Small intestine (tissue), 7 donors: ENCODE results near the gene SOX6. TPM values are rescaled to one million over a fixed set of nuclear protein-coding genes. Genes with fewer than 3 reads are reported as not detected.

ENCODE experiments used
- DNase-seq, 2 donors: peaks; one replicate each; pipeline versions ENCODE4 v3.0.0 to v3.0.0-alpha.2; 2013
- FAIRE-seq: peaks from 2 replicates; lab custom pipeline; 2012; peaks lifted over from hg19 to GRCh38; lab: Jason Lieb, UNC
- H3K27ac ChIP-seq, 3 donors: one replicate each; pipeline ENCODE4 v1.5.1; 2013; ENCODE audit warnings: low read length in 2 of 3, mild to moderate bottlenecking in 2 of 3, control low read depth in 1 of 3, inconsistent platforms in 1 of 3, low read depth in 1 of 3, moderate library complexity in 1 of 3
- H3K27me3 ChIP-seq, 3 donors: one replicate each; pipeline ENCODE4 v1.6.1; 2013; ENCODE audit warnings: low read length in 3 of 3, inconsistent platforms in 1 of 3; ENCODE audit not compliant: control insufficient read depth in 3 of 3, insufficient read depth in 3 of 3
- H3K36me3 ChIP-seq, 3 donors: one replicate each; pipeline ENCODE4 v1.6.1; 2013; ENCODE audit warnings: low read length in 3 of 3, inconsistent platforms in 1 of 3, low read depth in 1 of 3, mild to moderate bottlenecking in 1 of 3, moderate library complexity in 1 of 3; ENCODE audit not compliant: control insufficient read depth in 3 of 3, insufficient read depth in 2 of 3
- H3K4me1 ChIP-seq, 3 donors: one replicate each; pipeline ENCODE4 v1.6.1; 2013; ENCODE audit warnings: low read length in 2 of 3, inconsistent platforms in 1 of 3, low read depth in 1 of 3, mild to moderate bottlenecking in 1 of 3, moderate library complexity in 1 of 3; ENCODE audit not compliant: control insufficient read depth in 3 of 3, insufficient read depth in 2 of 3
- H3K4me3 ChIP-seq, 3 donors: one replicate each; pipeline ENCODE4 v1.5.1; 2013; ENCODE audit warnings: low read length in 3 of 3, control low read depth in 1 of 3, inconsistent platforms in 1 of 3, low read depth in 1 of 3, mild to moderate bottlenecking in 1 of 3, moderate library complexity in 1 of 3
- H3K9me3 ChIP-seq, 2 donors: one replicate each; pipeline ENCODE4 v1.6.1; 2013; ENCODE audit warnings: low read depth in 1 of 2, low read length in 1 of 2; ENCODE audit not compliant: control insufficient read depth in 2 of 2, insufficient read depth in 1 of 2
- WGBS, 3 donors: extraction: QIAGEN DNeasy Blood & Tissue Kit; methylation state at CpG; one replicate each; pipeline ENCODE4 v1.1.7; 2013; 5-methylcytosine and 5-hydroxymethylcytosine counted together
- polyA plus RNA-seq, 4 donors: library from polyadenylated mRNA; stranded (reverse) in 3 of 4; unstranded in 1 of 4; fragments of 200-250 nt in 3 of 4; fragments of 120-200 nt in 1 of 4; gene quantifications; one replicate each; pipeline versions ENCODE4 v1.2.1 to v1.2.3, GENCODE V29; 2013
- donor health status: healthy with polysubstance abuse.
- donor health status: control.
- donor health status: control.
- donor health status: Bipolar disorder and iron deficiency.
- donor health status: healthy.

SOX6 gene
- polyA plus RNA-seq, 4 donors = 4.6 to 52.4 (median 7.7) TPM

DNA sequence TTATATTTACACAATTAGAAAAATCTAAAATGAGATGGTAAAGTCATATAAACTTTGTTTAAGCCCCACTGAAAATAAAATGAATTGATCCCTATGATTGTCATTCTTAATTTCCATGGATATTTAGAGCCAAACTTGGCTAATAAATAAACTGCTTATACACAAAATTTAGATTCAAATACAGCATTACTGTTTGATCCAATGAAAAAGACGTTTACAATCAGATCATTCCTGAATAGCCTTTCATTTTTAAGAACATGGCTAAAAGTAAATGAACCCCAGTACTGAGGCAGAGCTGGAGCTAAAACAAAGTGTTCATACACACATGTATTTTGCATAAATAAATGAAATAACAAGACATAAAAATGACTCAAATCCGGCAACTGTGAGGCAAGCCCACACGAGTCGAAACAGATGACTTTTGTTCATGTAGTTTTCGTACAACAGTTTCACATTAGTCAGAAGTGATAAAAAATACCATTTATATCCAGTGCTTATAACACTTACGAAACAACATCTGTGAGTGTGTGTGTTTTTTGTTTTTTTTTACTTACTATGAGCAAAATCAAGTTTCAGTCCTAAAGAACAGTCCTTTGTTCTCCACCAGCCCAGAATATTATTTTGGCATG, 386.5 kb downstream of the SOX6 start:
- peaks cover 2 to 6% (median 6%) of the 10 kb centered on the region in 3 donors for H3K4me1 ChIP-seq
- no peaks in the 10 kb centered on the region for H3K9me3 ChIP-seq
- no peaks in the 10 kb centered on the region for H3K27me3 ChIP-seq
- DNase-seq = no peak
- 56 to 66% (median 58%) methylated on average over 6 of the region's 6 CpGs for WGBS, 3 donors
- H3K36me3 ChIP-seq = peaks cover 0 to 15% (median 2%) of the 10 kb centered on the region in 3 donors
- H3K27ac ChIP-seq = no peak overlapping the region
- no peak for FAIRE-seq
- no peak overlapping the region for H3K4me3 ChIP-seq

GRCh38 chr11:15969281-15969680, 387.1 kb downstream of the SOX6 start:
- Histone ChIP-seq H3K4me3 (no peak overlapping the region), H3K9me3 (no peaks in the 10 kb centered on the region), H3K36me3 (peaks cover 0 to 15% (median 2%) of the 10 kb centered on the region in 3 donors), H3K27me3 (no peaks in the 10 kb centered on the region), H3K4me1 (peaks cover 2 to 6% (median 6%) of the 10 kb centered on the region in 3 donors), H3K27ac (peak overlapping the region in 1 of 3 donors; percentile 41)
- DNase-seq (peak; percentile 59 to 79), FAIRE-seq (peak; percentile 49)
- WGBS, 3 donors = 8 to 34% (median 23%) methylated on average over 4 of the region's 4 CpGs

DNA sequence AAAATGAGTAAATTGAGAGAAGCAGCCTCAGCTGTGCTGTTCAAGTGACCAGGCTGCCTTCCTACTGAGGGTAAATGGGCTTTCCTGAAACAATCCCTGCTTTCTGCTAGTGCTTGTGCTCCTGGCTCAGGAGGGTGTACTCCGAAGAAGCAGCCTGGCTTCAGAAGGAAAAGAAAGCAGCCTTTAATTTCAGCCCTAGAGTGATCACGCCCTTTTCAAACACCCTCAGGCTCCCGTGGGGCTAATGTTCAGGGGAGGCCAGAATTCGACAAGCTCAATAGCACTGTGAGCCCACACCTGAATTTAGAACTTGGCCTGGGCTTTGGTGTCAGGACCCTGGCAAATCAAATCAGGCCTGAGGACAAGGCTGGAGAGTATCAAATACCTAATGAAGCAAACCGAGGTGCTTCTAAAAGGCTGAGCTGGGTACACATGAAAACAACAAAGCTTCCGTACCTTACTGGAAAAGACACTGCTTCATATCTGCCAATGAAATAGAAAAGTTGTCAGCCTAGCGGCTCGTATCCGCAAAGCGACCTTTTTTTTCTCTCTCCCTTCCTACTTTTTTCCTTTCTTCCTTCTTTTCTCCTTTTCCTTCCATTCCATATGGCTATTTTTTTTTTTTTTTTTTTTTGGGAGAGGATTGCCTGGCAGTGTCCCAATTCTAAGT, 387.8 kb downstream of the SOX6 start:
- DNase-seq (peak; percentile 16 to 26), FAIRE-seq (no peak)
- peaks cover 0 to 15% (median 1%) of the 10 kb centered on the region in 3 donors for H3K36me3 ChIP-seq
- no peaks in the 10 kb centered on the region for H3K27me3 ChIP-seq
- peak overlapping the region in 1 of 3 donors; percentile 24 for H3K27ac ChIP-seq
- no peaks in the 10 kb centered on the region for H3K9me3 ChIP-seq
- H3K4me1 ChIP-seq = peaks cover 2 to 6% (median 6%) of the 10 kb centered on the region in 3 donors
- no peak overlapping the region for H3K4me3 ChIP-seq
- WGBS, 3 donors = 53 to 75% (median 56%) methylated on average over 10 of the region's 10 CpGs

DNA sequence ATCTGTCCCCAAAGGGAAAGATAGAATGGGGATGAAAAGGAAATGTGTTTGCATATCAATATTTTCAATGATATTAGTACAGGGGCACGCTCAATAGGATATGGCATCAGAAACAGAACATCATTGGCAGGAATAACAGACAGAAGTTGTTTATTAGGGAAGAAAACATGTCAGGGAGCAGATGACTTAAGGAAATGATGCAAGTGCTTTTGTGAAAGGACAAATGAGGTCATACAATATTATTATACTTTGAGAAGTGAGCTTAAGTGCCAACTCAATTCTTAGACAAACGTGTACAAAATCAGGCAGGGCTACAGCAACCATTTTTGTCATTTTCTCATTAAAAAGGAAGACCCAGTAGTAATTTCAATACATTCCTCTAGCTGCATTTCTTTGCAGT, 388.4 kb downstream of the SOX6 start:
- no peak overlapping the region for H3K27ac ChIP-seq
- no peak overlapping the region for H3K4me3 ChIP-seq
- FAIRE-seq (no peak), DNase-seq (peak; percentile 19 to 27)
- 41 to 53% (median 48%) methylated on average over 2 of the region's 2 CpGs for WGBS, 3 donors
- H3K36me3 ChIP-seq = peaks cover 0 to 15% (median 0%) of the 10 kb centered on the region in 3 donors
- H3K4me1 ChIP-seq = peaks cover 2 to 6% (median 6%) of the 10 kb centered on the region in 3 donors
- H3K9me3 ChIP-seq = no peaks in the 10 kb centered on the region
- no peaks in the 10 kb centered on the region for H3K27me3 ChIP-seq

GRCh38 chr11:15967166-15967565, 389.2 kb downstream of the SOX6 start:
- Histone ChIP-seq H3K27ac (peak overlapping the region in 1 of 3 donors; percentile 4), H3K4me1 (peaks cover 2 to 6% (median 6%) of the 10 kb centered on the region in 3 donors), H3K27me3 (no peaks in the 10 kb centered on the region), H3K36me3 (peaks cover 0 to 11% (median 0%) of the 10 kb centered on the region in 3 donors), H3K4me3 (no peak overlapping the region), H3K9me3 (no peaks in the 10 kb centered on the region)
- 11 to 51% (median 24%) methylated on average over 2 of the region's 2 CpGs for WGBS, 3 donors
- peak; percentile 90 to 91 for DNase-seq
- FAIRE-seq = no peak

DNA sequence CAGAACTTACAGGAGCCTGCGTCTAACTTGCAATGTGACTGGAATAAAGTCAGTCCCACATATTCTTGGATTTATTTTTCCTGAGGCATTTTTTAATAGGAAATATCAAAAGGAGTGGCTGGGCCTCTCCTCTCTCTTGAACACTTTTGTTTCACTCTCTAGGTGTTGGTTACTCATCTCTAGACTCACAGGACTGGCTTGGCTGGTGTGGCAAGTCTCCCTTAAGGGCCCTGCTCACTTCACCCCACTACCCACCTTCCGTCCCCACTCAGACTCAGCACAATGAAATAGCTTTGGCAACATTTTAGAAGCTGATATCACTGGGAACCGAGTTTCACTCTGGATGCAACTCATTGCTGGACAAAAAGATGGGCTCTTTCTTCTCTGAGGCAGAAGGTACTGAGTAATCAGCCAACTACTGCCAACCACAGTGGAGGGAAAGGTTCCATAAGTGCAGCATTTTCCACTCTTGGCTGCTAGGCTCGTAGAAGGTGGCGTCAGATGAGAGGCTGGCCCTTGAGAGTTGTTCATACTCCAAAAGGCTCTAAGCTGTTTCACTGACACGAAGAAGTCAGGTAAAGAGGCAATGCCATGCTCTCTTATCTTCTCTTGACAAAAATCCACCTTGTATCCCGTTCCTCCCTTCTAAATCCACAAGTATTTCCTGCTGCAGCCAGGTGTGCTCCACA, 390.6 kb downstream of the SOX6 start:
- WGBS, 3 donors = 78 to 86% (median 80%) methylated on average over 7 of the region's 7 CpGs
- Histone ChIP-seq H3K4me3 (no peak overlapping the region), H3K27ac (no peak overlapping the region), H3K9me3 (no peaks in the 10 kb centered on the region), H3K27me3 (no peaks in the 10 kb centered on the region), H3K4me1 (peaks cover 2 to 6% (median 6%) of the 10 kb centered on the region in 3 donors), H3K36me3 (peaks cover 0 to 3% (median 0%) of the 10 kb centered on the region in 3 donors)
- DNase-seq = peak in 1 of 2 donors; percentile 39
- no peak for FAIRE-seq

DNA sequence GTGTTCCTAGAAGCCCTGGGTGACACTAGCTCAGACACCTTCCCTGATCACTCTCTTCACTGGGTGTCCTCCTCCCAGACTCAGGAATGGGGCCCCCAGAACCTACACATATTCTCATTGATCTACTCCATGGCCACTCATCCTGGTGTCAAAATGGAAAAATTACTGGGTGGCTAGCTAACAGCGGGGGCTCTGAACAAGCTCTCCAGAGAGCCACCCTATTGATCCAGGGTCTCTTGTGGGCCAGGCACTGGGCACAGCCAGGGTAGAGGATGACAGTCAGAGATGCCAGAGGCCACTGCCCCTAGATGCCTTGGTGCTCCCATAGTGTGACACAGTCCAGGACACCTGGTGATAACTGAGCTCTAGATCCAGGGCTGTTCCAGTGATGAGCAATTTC, 393.1 kb downstream of the SOX6 start:
- no peaks in the 10 kb centered on the region for H3K9me3 ChIP-seq
- H3K4me1 ChIP-seq = peaks cover 0 to 3% (median 0%) of the 10 kb centered on the region in 3 donors
- H3K4me3 ChIP-seq = no peak overlapping the region
- no peaks in the 10 kb centered on the region for H3K27me3 ChIP-seq
- H3K27ac ChIP-seq = no peak overlapping the region
- 91 to 100% (median 100%) methylated on average over 1 of the region's 1 CpG for WGBS, 3 donors
- no peak for DNase-seq
- H3K36me3 ChIP-seq = no peaks in the 10 kb centered on the region
- FAIRE-seq = no peak

DNA sequence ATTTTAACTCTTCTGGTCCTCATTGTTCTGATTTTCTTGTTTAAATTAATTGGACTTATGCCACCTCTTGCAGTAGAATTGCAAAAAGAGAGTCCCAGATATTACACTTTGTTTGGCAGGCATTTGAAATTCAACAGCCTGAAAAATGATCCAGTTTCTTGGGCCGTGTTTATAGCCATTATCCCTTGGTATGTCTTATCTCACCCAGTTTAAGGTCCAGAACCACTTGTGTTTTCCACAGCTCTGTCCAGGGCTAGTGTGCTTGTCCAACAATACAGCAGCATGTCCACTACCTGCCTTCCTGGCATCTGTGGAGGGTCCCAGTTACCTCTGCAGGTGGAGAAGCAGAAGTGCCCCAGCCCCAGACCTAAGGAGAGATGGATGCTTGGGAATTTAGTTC, 397.4 kb downstream of the SOX6 start:
- H3K27me3 ChIP-seq = no peaks in the 10 kb centered on the region
- 53 to 68% (median 55%) methylated on average over 1 of the region's 1 CpG for WGBS, 3 donors
- no peak overlapping the region for H3K4me3 ChIP-seq
- no peaks in the 10 kb centered on the region for H3K9me3 ChIP-seq
- FAIRE-seq (no peak), DNase-seq (no peak)
- no peaks in the 10 kb centered on the region for H3K4me1 ChIP-seq
- no peak overlapping the region for H3K27ac ChIP-seq
- H3K36me3 ChIP-seq = no peaks in the 10 kb centered on the region
